Heart left ventricle (tissue), 16 donors: ENCODE measurements around the gene PRRG1. TPM values are rescaled to one million over a fixed set of nuclear protein-coding genes. Genes with fewer than 3 reads are reported as not detected.
A peak's percentile ranks its signal among the peaks of the same experiment; 100 is the strongest.

Experiments
- ATAC-seq, 4 donors: fragments of 200-7000 bp; cut with Tn5 transposase; one replicate each; pipeline ENCODE4 v1.9.1; 2020 to 2022; ENCODE audit warnings: moderate library complexity in 4 of 4, mild to moderate bottlenecking in 3 of 4, moderate number of reproducible peaks in 1 of 4
- DNase-seq, 5 donors: peaks; one replicate each; pipeline ENCODE4 v3.0.0-alpha.2; 2020
- H3K27ac ChIP-seq, 12 donors: fragments of 200-600 bp; sonication (generic) in 4 of 12; one replicate each; pipeline versions ENCODE4 v1.5.0 to v1.8.0; 2016 to 2022; ENCODE audit warnings: mild to moderate bottlenecking in 2 of 12
- H3K27me3 ChIP-seq, 9 donors: fragments of 200-600 bp; sonication (generic) in 2 of 9; one replicate each; pipeline versions ENCODE4 v1.5.1 to v1.8.0; 2016 to 2022; ENCODE audit warnings: mild to moderate bottlenecking in 3 of 9
- H3K36me3 ChIP-seq, 9 donors: fragments of 200-600 bp; sonication (generic) in 2 of 9; one replicate each; pipeline versions ENCODE4 v1.5.0 to v1.8.0; 2018 to 2022; ENCODE audit warnings: mild to moderate bottlenecking in 2 of 9
- H3K4me1 ChIP-seq, 12 donors: fragments of 200-600 bp; sonication (generic) in 4 of 12; one replicate each; pipeline versions ENCODE4 v1.5.0 to v1.8.0; 2016 to 2022; ENCODE audit warnings: mild to moderate bottlenecking in 3 of 12
- H3K4me3 ChIP-seq, 12 donors: fragments of 200-600 bp; sonication (generic) in 4 of 12; one replicate each; pipeline versions ENCODE4 v1.5.0 to v1.8.0; 2017 to 2022; ENCODE audit warnings: mild to moderate bottlenecking in 9 of 12, moderate library complexity in 4 of 12
- H3K9me3 ChIP-seq, 12 donors: fragments of 200-600 bp; sonication (generic) in 4 of 12; one replicate each; pipeline versions ENCODE4 v1.5.0 to v1.8.0; 2016 to 2022; ENCODE audit warnings: mild to moderate bottlenecking in 1 of 12
- CTCF ChIP-seq, 12 donors: fragments of 200-600 bp; sonication (generic) in 4 of 12; IDR thresholded peaks; one replicate each; pipeline versions ENCODE4 v1.5.0 to v1.8.0; 2018 to 2022; ENCODE audit warnings: antibody characterized with exemption in 12 of 12, mild to moderate bottlenecking in 5 of 12
- POLR2A ChIP-seq, 2 donors: fragments of 450-650 bp; IDR thresholded peaks; one replicate each; pipeline ENCODE4 v1.6.1; 2017; ENCODE audit warnings: antibody characterized with exemption in 2 of 2, mild to moderate bottlenecking in 2 of 2, moderate library complexity in 2 of 2
- WGBS, 4 donors: extraction: QIAGEN DNeasy Blood & Tissue Kit in 2 of 4; methylation state at CpG; one replicate each; pipeline versions ENCODE4 v1.1.5 to v1.1.7; 2013 to 2018; 5-methylcytosine and 5-hydroxymethylcytosine counted together
- intact Hi-C, 10 donors: fragments of 100-400 bp; cut with DNase I; formaldehyde crosslinking; loops; one replicate each; pipeline versions ENCODE4 v1.11.1 to v1.14.2; 2022
- polyA plus RNA-seq, 2 donors: library from polyadenylated mRNA; stranded (reverse); fragments of 200-250 nt; gene quantifications; one replicate each; pipeline ENCODE4 v1.2.3, GENCODE V29; 2013
- total RNA-seq, 9 donors: library from RNA; depleted of rRNA in 2 of 9; stranded (reverse); fragments of >200 nt in 2 of 9; fragmentation: NEBNext Ultra II Directional in 3 of 9; extraction: Animal tissue kit (Norgen Biotek cat#: 25700) in 3 of 9; gene quantifications; one replicate each; pipeline versions ENCODE4 v1.1.0 to v1.2.4, GENCODE V29; 2016 to 2023
- donor health status: ischemic (EF 13 %, LVEDD 7.1; RV severe dilation, severe dysfunction).
- donor health status: healthy with polysubstance abuse.
- donor health status: DM: no; HTN: yes; CAD: no.
- donor health status: DM: no; HTN: no; CAD: no.
- donor health status: ischemic (EF 25% LVEDD 6.9; RV normal size, moderate dysfunction).
- donor health status: ischemic (EF 25% LVEDD 5.7; RV mildly dilated, moderate dysfunction).
- donor health status: healthy.
- donor health status: DM: yes; HTN: yes; CAD: no.
- donor health status: ischemic (EF 35%, LVEDD 5.7; RV mildly dilated, moderate dysfunction).
- donor health status: nonischemic (EF 11% LVEDD 7.7; RV severe dilation, severe dysfunction).
- donor health status: DM: yes; HTN: yes; CAD: no.
- donor health status: PGD.
- donor health status: ischemic (EF 29% LVEDD 5.4; RV normal size, mild dysfunction).
- donor health status: nonischemic (EF 23%, LVEDD 6.1; RV moderate dilation, normal function).

PRRG1 gene
- total and polyA plus RNA-seq, 11 donors, result 3.0 to 17.3 (median 10.1) TPM

DNA sequence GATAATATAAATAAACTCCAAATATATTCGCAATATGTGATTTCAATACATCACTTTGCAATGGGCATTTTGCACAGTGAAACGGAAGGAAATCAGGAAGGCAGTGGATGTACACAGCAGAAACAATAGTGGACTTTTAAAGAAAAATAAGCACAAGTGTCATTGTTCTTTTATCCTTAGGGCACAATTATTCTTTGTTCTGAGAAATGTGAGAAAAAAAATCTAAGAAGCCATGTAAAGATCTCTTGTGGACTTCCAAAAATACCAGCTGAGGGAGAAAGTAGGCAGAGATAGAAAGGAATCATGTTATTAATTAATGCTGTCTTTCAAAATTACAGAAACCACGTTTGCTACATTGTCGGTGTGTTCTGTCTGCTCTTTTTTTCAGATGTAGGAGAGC lies 17.6 kb upstream of the PRRG1 start:
- no peaks in the 10 kb centered on the region for H3K9me3 ChIP-seq
- TF ChIP-seq POLR2A (IDR thresholded peaks at IDR 0.05) (no peak), CTCF (IDR thresholded peaks at IDR 0.05) (no peak)
- peaks cover 0 to 9% (median 0%) of the 10 kb centered on the region in 12 donors for H3K4me1 ChIP-seq
- intact Hi-C loops, result no loop called here
- no peak for DNase-seq
- H3K36me3 ChIP-seq, result no peaks in the 10 kb centered on the region
- H3K27ac ChIP-seq, result no peak overlapping the region
- WGBS, 4 donors, result 36 to 51% (median 38%) methylated on average over 4 of the region's 4 CpGs
- no peak for ATAC-seq
- H3K4me3 ChIP-seq, result no peak overlapping the region
- H3K27me3 ChIP-seq, result peaks cover 0 to 3% (median 0%) of the 10 kb centered on the region in 9 donors

GRCh38 chrX:37332055-37332454 lies 17.1 kb upstream of the PRRG1 start:
- 33 to 70% (median 45%) methylated on average over 2 of the region's 2 CpGs for WGBS, 4 donors
- ATAC-seq, result no peak
- no peak for DNase-seq
- Histone ChIP-seq H3K27ac (no peak overlapping the region), H3K27me3 (peaks cover 0 to 3% (median 0%) of the 10 kb centered on the region in 9 donors), H3K4me3 (no peak overlapping the region), H3K4me1 (peaks cover 0 to 9% (median 0%) of the 10 kb centered on the region in 12 donors), H3K36me3 (no peaks in the 10 kb centered on the region), H3K9me3 (no peaks in the 10 kb centered on the region)
- intact Hi-C loops, result no loop called here
- TF ChIP-seq POLR2A (IDR thresholded peaks at IDR 0.05) (no peak), CTCF (IDR thresholded peaks at IDR 0.05) (no peak)

DNA sequence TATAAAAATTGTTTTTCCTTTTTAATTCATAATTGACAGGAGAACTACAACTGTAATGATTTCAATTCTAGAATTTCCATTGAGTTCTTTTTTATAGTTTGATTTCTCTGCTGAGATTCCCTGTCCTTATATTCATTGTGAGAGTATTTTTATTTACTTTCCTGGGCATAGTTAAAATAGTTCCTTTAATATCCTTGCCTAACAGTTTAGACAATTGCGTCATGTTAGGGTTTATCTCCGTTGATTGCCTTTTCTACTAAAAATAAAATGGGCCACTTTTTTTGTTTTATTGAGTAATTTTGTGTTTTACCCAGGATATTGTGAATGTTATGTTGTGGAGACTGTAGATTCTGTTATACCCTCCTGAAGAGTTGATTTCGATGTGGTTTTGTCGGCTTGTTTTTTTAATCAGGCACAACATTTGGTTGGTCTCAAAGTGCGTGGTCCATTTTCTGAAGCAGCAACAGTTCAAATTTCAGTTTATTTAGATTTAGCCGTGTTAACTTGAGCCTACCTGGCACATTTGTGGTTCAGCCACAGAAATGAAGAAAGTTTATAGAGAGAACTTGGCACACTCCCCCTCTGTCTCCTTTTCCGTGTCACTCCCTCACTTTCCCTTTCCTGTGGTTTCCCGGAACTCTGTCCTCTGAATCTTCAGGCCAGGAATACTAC lies 16.0 kb upstream of the PRRG1 start:
- WGBS, 4 donors, result 59 to 83% (median 69%) methylated on average over 8 of the region's 8 CpGs

GRCh38 chrX:37347420-37347819 lies 1.7 kb upstream of the PRRG1 start:
- ATAC-seq (no peak), DNase-seq (peak in 1 of 5 donors; percentile 15)
- 48 to 81% (median 54%) methylated on average over 1 of the region's 1 CpG for WGBS, 4 donors
- H3K9me3 ChIP-seq, result no peaks in the 10 kb centered on the region
- intact Hi-C loops, result loop anchor here in 1 of 10 donors (5.0 kb wide), 1 partner anchor 75 kb away; no protein-coding TSS in a partner anchor
- no peak for TF ChIP-seq POLR2A (IDR thresholded peaks at IDR 0.05)
- TF ChIP-seq CTCF (IDR thresholded peaks at IDR 0.05), result no peak
- H3K4me3 ChIP-seq, result no peak overlapping the region
- H3K27me3 ChIP-seq, result peaks cover 0 to 30% (median 0%) of the 10 kb centered on the region in 9 donors
- peak overlapping the region in 5 of 12 donors; percentile 9 to 52 (median 34) for H3K27ac ChIP-seq
- H3K36me3 ChIP-seq, result no peaks in the 10 kb centered on the region
- peaks cover 0 to 22% (median 2%) of the 10 kb centered on the region in 12 donors for H3K4me1 ChIP-seq

More for the DNA sequence above, 16.0 kb upstream of the PRRG1 start:
- intact Hi-C loops, result no loop called here
- peaks cover 0 to 9% (median 0%) of the 10 kb centered on the region in 12 donors for H3K4me1 ChIP-seq
- H3K36me3 ChIP-seq, result no peaks in the 10 kb centered on the region
- H3K4me3 ChIP-seq, result no peak overlapping the region
- H3K27me3 ChIP-seq, result peaks cover 0 to 3% (median 0%) of the 10 kb centered on the region in 9 donors
- H3K27ac ChIP-seq, result no peak overlapping the region
- DNase-seq, result no peak
- TF ChIP-seq POLR2A (IDR thresholded peaks at IDR 0.05), result no peak
- ATAC-seq, result no peak
- H3K9me3 ChIP-seq, result no peaks in the 10 kb centered on the region
